Effector memory CD4-positive, alpha-beta T cell (primary cell): Measurements from ENCODE around the gene VAT1.

Experiments used
- DNase-seq, 3 donors: peaks; one replicate each; pipeline ENCODE4 v3.0.0-alpha.2; 2020
- H3K27ac ChIP-seq: 2 replicates; pipeline ENCODE4 v1.7.0; 2013; ENCODE audit warnings: mild to moderate bottlenecking, low read length, moderate library complexity; ENCODE audit not compliant: insufficient read depth, poor library complexity, severe bottlenecking
- H3K27me3 ChIP-seq: replicated peaks from 2 replicates; pipeline ENCODE4 v1.7.0; 2013; ENCODE audit warnings: mild to moderate bottlenecking, low read length; ENCODE audit not compliant: insufficient read depth, control insufficient read depth, poor library complexity, severe bottlenecking
- H3K36me3 ChIP-seq: 2 replicates; pipeline ENCODE4 v1.7.0; 2013; ENCODE audit warnings: mild to moderate bottlenecking, low read length, moderate library complexity; ENCODE audit not compliant: control insufficient read depth, insufficient read depth
- H3K4me1 ChIP-seq: 2 replicates; pipeline ENCODE4 v1.7.0; 2013; ENCODE audit warnings: low read length, mild to moderate bottlenecking; ENCODE audit not compliant: control insufficient read depth, insufficient read depth, poor library complexity, severe bottlenecking
- H3K4me3 ChIP-seq: 2 replicates; pipeline ENCODE4 v1.7.0; 2013; ENCODE audit warnings: low read length, low read depth, mild to moderate bottlenecking; ENCODE audit not compliant: insufficient read depth, poor library complexity, severe bottlenecking
- H3K9me3 ChIP-seq: 2 replicates; pipeline ENCODE4 v1.7.0; 2013; ENCODE audit warnings: mild to moderate bottlenecking, low read length, moderate library complexity; ENCODE audit not compliant: control insufficient read depth

VAT1 gene

DNA sequence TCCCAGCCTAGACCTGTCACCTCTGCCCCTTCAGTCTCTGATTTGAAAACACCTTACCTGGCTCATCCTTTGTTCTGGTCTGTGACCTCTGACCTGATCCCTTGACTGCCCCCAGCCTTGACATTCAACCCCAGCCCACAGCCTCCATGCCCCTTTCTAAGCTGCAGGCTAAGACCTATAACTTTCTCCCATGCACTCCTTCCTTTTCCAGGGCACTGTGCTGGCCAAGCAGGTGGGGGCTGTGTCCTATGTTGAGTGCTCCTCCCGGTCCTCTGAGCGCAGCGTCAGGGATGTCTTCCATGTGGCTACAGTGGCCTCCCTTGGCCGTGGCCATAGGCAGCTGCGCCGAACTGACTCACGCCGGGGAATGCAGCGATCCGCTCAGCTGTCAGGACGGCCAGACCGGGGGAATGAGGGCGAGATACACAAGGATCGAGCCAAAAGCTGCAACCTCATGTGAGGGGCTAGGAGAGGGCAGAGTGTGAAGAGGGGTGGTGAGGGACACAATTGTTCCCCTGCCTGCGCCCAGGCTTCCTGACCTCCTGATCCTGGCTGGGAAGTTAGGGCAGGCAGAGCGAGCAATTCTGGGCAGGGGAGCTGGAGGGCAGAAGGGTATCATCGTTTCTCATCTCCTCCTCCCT is 6.2 kb upstream of the VAT1 start:
- no peaks in the 10 kb centered on the region for H3K9me3 ChIP-seq
- H3K4me1 ChIP-seq = peaks cover 9% of the 10 kb centered on the region
- H3K4me3 ChIP-seq = no peak overlapping the region
- no peaks in the 10 kb centered on the region for H3K27me3 ChIP-seq
- H3K36me3 ChIP-seq = no peaks in the 10 kb centered on the region
- DNase-seq = no peak
- H3K27ac ChIP-seq = no peak overlapping the region

DNA sequence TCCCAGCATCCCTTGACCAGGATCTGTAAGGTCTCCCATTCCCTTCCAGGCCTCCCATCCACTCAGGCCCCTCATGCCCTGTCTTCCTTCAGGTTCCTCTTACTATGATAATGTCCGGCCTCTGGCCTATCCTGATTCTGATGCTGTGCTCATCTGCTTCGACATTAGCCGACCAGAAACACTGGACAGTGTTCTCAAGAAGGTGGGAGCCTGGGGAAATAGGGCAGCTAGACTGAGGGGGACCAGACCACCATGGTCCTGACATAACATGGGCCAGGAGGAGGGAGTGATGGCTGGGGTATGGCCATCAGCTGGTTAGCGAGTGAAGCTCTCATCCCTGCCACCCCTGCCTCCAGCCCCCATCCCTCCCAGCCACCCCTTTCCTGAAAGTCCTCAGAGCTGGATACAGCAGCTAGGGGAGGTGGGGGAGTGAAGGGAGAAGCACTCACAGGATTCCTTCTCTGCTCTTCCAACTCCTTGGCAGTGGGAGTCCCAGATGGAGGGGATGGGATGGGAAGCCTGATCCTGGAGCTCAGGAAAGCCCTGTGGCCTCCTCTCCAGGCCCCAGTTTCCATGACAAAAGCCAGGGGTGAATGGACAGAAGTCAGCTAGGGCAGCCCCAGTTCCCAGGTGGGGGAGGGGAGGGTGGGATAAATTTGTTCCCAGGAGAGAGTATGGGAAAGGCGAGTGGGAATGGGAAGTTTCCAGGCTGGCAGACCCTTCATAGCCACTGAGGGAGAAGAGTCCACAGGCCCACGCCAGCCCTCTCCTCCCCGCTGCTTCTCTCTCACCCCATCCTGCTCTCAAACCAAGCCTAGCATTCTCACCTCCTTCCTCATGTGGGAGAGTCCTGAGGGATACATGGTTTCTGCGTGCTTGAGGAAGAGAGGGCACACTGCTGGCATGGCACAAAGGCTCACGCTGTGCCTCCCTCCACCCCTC is 5.2 kb upstream of the VAT1 start:
- Histone ChIP-seq H3K9me3 (no peaks in the 10 kb centered on the region), H3K4me1 (peaks cover 9% of the 10 kb centered on the region), H3K4me3 (no peak overlapping the region), H3K36me3 (no peaks in the 10 kb centered on the region), H3K27ac (no peak overlapping the region), H3K27me3 (no peaks in the 10 kb centered on the region)
- DNase-seq = no peak

DNA sequence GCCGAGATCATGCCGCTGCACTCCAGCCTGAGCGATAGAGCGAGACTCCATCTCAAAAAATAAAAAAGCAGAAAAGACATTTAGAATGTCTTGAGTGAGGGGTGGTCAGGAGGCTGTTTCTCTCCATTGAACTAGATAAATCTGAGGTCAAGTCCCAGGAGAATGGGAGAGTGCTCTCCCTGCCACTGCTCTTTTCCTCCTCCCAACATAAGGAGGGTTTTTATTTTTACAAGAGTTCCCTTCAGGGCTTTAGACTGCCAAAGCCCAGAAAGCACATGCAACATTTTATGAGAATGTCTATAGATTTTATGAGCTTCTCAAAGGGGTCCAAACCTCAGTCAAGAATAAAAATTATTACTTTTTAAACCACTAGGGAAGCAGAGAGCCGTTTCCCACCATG is 4.4 kb upstream of the VAT1 start:
- Histone ChIP-seq H3K4me3 (no peak overlapping the region), H3K36me3 (no peaks in the 10 kb centered on the region), H3K9me3 (no peaks in the 10 kb centered on the region), H3K27me3 (no peaks in the 10 kb centered on the region), H3K27ac (no peak overlapping the region), H3K4me1 (peaks cover 9% of the 10 kb centered on the region)
- no peak for DNase-seq

DNA sequence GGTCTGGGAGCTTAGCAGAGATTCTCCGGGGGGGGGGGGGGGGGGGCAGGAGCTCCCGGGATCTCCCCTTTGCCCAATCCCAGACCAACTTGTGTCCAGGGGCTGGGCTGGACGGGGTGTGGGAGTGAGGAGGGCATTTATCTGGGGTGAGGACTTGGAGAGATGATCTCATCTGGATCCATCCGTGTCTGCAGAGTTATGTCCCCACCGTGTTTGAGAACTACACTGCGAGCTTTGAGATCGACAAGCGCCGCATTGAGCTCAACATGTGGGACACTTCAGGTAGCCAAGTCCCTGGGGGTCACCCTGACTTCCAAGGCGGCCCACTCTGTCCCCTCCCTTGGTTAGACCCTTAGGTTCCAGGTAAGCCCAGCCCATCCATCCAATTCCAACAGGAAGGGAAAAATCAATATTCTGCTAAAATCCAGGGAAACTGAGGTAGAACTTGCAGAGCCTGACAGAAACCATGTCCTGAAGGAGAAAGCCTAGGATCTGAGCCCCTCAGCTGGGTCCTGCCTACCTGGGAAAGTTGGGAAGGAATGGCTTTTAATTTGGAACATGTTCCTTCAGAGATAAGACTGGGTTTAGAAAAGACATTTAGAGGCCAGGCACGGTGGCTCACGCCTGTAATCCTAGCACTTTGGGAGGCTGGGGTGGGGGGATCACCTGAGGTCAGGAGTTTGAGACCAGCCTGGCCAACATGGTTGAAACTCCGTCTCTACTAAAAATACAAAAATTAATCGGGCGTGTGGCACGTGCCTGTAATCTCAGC is 3.8 kb upstream of the VAT1 start:
- peaks cover 9% of the 10 kb centered on the region for H3K4me1 ChIP-seq
- no peak overlapping the region for H3K27ac ChIP-seq
- no peaks in the 10 kb centered on the region for H3K36me3 ChIP-seq
- no peak overlapping the region for H3K4me3 ChIP-seq
- no peak for DNase-seq
- no peaks in the 10 kb centered on the region for H3K9me3 ChIP-seq
- H3K27me3 ChIP-seq = no peaks in the 10 kb centered on the region

DNA sequence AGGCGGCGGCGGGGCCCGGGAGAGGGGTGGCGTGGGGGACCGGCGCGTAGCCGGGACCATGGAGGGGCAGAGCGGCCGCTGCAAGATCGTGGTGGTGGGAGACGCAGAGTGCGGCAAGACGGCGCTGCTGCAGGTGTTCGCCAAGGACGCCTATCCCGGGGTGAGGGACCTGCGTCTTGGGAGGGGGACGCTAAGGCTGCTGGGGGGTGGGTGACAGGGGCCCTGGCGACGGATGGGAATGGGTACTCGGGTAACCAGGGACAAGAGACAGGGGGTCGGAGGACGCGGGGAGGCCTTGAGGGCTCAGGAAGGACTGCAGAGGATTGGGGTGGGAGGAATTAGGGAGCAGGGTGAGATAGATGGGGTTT is 3.1 kb upstream of the VAT1 start:
- Histone ChIP-seq H3K27me3 (no peaks in the 10 kb centered on the region), H3K4me1 (peaks cover 9% of the 10 kb centered on the region), H3K36me3 (no peaks in the 10 kb centered on the region), H3K27ac (no peak overlapping the region), H3K4me3 (peak overlapping the region; percentile 38), H3K9me3 (no peaks in the 10 kb centered on the region)
- no peak for DNase-seq

DNA sequence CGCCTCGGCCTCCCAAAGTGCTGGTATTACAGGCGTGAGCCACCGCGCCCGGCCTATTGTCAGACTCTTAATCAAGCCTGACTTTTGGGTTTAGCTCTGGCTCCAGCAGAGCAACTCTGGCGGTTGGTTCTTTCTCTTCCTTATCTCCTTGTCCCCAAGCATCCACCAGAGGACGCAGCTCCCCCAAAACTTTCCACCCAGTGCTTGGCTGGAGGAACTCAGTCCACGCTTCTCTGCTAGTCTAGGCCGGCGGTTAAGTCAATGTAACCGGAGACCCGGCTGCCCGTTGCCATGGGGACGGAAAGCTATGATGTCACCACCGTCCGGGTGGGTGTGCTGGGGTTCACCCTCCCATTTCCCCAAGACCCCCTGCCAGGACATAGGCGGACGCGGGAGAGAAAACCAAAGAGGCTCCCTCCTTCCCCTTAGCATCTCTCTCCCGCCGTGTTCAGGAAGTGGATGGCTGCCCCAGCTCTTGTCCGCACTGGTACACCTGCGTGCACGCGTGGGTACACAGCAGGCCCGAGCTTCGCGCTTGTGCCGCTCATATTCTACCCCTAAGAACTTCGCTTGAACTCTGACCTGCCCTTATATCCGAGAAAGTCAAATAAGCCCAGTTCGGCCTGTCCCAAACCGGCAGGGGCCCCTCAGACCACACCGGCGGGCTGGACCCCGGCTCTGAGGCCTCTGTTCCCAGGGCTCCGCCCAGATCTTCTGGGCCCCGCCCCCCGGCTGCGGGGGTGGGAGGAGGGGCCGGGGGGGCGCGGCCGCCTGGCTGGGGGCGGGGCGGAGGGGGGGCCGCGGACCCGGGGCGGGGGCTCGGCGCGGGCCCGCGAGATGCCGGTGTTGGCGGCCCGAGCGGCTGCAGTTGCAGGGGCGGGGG is 2.5 kb upstream of the VAT1 start, which contains the start of gene RND2:
Gene RND2, plus strand, starts transcription at position 825 of the 883 bp plus-strand sequence. CDS start 117 bp downstream, outside the sequence.
- no peaks in the 10 kb centered on the region for H3K36me3 ChIP-seq
- peaks cover 9% of the 10 kb centered on the region for H3K4me1 ChIP-seq
- H3K9me3 ChIP-seq = no peaks in the 10 kb centered on the region
- DNase-seq = peak; percentile 71
- H3K4me3 ChIP-seq = peak within 1 kb of the TSS; percentile 66
- H3K27me3 ChIP-seq = no peaks in the 10 kb centered on the region
- H3K27ac ChIP-seq = peak within 1 kb of the TSS; percentile 76

DNA sequence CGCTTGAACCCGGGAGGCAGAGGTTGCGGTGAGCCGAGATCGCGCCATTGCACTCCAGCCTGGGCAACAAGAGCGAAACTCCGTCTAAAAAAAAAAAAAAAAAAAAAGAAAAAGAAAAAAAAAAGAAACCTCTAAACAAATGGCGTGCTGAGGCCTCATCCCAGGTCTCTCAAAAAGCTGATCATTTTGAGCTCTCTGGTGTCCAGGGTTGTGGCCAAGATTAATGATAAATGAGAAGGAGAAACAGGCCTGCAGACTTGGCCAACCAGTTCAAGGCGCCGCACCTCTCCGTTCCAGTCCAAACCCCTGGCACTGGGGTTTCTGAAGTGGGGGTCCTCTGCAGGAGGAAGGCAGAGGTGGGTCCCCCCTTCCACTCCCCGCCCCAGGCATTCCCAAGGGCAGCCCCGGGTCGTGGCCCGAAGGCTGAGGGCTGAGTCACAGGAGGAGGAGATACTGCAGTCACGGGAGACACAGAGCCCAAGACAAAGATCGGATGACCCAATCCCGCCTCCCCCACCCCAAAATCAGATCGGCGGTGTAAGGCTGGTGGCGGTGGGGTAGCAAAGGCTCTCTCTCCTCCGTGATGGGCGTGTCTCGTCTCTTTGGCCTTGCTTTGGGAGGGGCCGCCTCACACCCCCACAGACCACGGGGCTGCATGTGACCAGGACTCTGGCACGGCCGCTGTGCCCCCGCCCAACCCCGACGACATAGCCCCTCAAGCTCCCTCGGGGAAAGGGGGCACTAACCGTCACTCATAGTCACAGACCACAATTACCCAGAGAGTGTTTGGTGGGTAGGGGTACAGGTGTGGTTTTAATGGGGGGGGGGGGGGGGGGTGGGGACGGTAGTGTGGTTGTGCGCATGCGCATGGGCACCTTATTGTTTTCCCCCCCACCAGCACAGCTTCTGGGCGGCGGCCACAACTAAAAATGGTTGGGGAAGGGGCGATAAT is 1.1 kb downstream of the VAT1 start:
- H3K36me3 ChIP-seq = no peaks in the 10 kb centered on the region
- peak overlapping the region; percentile 61 for H3K27ac ChIP-seq
- no peaks in the 10 kb centered on the region for H3K9me3 ChIP-seq
- no peaks in the 10 kb centered on the region for H3K27me3 ChIP-seq
- DNase-seq = peak in 1 of 3 donors; percentile 17
- H3K4me1 ChIP-seq = peaks cover 17% of the 10 kb centered on the region
- peak overlapping the region; percentile 96 for H3K4me3 ChIP-seq

DNA sequence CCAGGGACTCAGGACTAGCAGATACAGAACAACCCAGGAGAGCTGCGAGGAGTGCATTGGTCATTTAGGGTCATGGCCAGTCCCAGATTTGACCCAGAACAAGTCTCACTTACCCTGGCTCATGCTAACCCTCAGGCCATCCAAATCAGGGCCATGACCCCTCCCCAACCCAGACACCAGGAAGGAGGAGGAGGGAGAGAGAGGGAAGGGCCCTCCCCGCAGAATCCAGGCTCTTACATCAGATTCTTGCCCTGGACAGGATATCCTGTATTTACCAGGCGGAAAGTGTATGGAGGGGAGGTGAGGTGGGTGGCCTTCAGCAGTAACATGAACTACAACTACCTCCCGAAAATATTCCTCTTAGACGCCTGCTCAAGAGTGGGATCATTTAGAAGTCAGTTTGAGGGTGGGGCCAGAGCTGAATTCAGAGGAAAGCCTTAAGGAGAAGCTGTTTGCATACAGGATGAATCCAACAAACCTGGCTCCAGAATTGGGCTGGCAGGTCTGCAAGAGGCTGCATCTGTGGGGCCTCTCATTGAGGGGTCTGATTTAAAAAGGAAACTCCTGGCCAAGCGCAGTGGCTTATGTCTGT is 2.1 kb downstream of the VAT1 start:
- H3K4me3 ChIP-seq = no peak overlapping the region
- H3K27me3 ChIP-seq = no peaks in the 10 kb centered on the region
- no peaks in the 10 kb centered on the region for H3K9me3 ChIP-seq
- no peak for DNase-seq
- H3K27ac ChIP-seq = peak overlapping the region; percentile 15
- H3K4me1 ChIP-seq = peaks cover 17% of the 10 kb centered on the region
- no peaks in the 10 kb centered on the region for H3K36me3 ChIP-seq
